HepG2 (cell line): Measurements from ENCODE around the gene GPR37. TPM values are rescaled to one million over a fixed set of nuclear protein-coding genes. Genes with fewer than 3 reads are reported as not detected.

Source experiments
- ATAD3A ChIP-seq: sonication (generic); formaldehyde crosslinking; IDR thresholded peaks from 2 replicates; pipeline ENCODE4 v1.4.0; 2020; ENCODE audit warnings: missing genetic modification reagents
- BCL6 ChIP-seq: IDR thresholded peaks from 2 replicates; pipeline ENCODE4 v1.6.1; 2016; ENCODE audit warnings: missing genetic modification reagents, missing compliant biosample characterization
- ELF3 ChIP-seq: IDR thresholded peaks from 2 replicates; pipeline ENCODE4 v1.6.1; 2016; ENCODE audit warnings: missing genetic modification reagents, missing compliant biosample characterization
- FOSL1 ChIP-seq: sonication (generic); formaldehyde crosslinking; IDR thresholded peaks from 2 replicates; pipeline ENCODE4 v1.9.0; 2021; ENCODE audit warnings: missing genetic modification reagents, borderline replicate concordance
- GTF3A ChIP-seq: sonication (generic); formaldehyde crosslinking; conservative IDR thresholded peaks from 2 replicates; pipeline ENCODE4 v1.4.0; 2020; ENCODE audit warnings: mild to moderate bottlenecking, missing genetic modification reagents
- HMG20A ChIP-seq: IDR thresholded peaks from 2 replicates; pipeline ENCODE4 v1.6.1; 2016; ENCODE audit warnings: borderline replicate concordance
- ISL2 ChIP-seq: sonication (generic); formaldehyde crosslinking; IDR thresholded peaks from 2 replicates; pipeline ENCODE4 v1.5.0; 2020; ENCODE audit warnings: missing genetic modification reagents
- MIXL1 ChIP-seq: IDR thresholded peaks from 2 replicates; pipeline ENCODE4 v1.6.1; 2016
- NFIC ChIP-seq: IDR thresholded peaks from 2 replicates; pipeline ENCODE4 v1.6.1; 2012; ENCODE audit warnings: mild to moderate bottlenecking, low read length, inconsistent platforms
- ONECUT2 ChIP-seq: sonication (generic); formaldehyde crosslinking; IDR thresholded peaks from 2 replicates; pipeline ENCODE4 v1.4.0; 2020; ENCODE audit warnings: missing genetic modification reagents
- RARA ChIP-seq: IDR thresholded peaks from 2 replicates; pipeline ENCODE4 v1.6.1; 2016; ENCODE audit warnings: missing genetic modification reagents, missing compliant biosample characterization
- SOX13 ChIP-seq, 3 experiments: fragments of 450-650 bp in 1 of 3; sonication (generic) in 1 of 3; formaldehyde crosslinking in 1 of 3; IDR thresholded peaks in 2 of 3; conservative IDR thresholded peaks in 1 of 3; 2 replicates each; pipeline versions ENCODE4 v1.5.0 to v1.6.1; 2016 to 2020; ENCODE audit warnings: antibody characterized with exemption in 1 of 3, mild to moderate bottlenecking in 1 of 3, missing compliant biosample characterization in 1 of 3, missing genetic modification reagents in 1 of 3, moderate library complexity in 1 of 3
- SOX5 ChIP-seq: IDR thresholded peaks from 2 replicates; pipeline ENCODE4 v1.6.1; 2016; ENCODE audit warnings: borderline replicate concordance
- TCF7 ChIP-seq: sonication (generic); IDR thresholded peaks from 2 replicates; pipeline ENCODE4 v1.6.1; 2016; ENCODE audit warnings: antibody characterized with exemption, low read depth
- ZNF503 ChIP-seq: sonication (generic); formaldehyde crosslinking; IDR thresholded peaks from 2 replicates; pipeline ENCODE4 v1.4.0; 2020; ENCODE audit warnings: missing genetic modification reagents
- ZNF652 ChIP-seq: IDR thresholded peaks from 2 replicates; pipeline ENCODE4 v1.6.1; 2016; ENCODE audit warnings: low read depth, borderline replicate concordance
- ZSCAN22 ChIP-seq: sonication (generic); formaldehyde crosslinking; IDR thresholded peaks from 2 replicates; pipeline ENCODE4 v1.4.0; 2020; ENCODE audit warnings: mild to moderate bottlenecking, missing genetic modification reagents
- ZZZ3 ChIP-seq: sonication (generic); formaldehyde crosslinking; IDR thresholded peaks from 2 replicates; pipeline ENCODE4 v1.4.0; 2020; ENCODE audit warnings: missing genetic modification reagents, mild to moderate bottlenecking, borderline replicate concordance
- polyA plus RNA-seq, 8 experiments: library from polyadenylated mRNA; depleted of rRNA in 3 of 8; stranded (reverse) in 7 of 8; unstranded in 1 of 8; fragments of >200 nt; fragmentation: Illumina TruSeq in 4 of 8; extraction: Trizol in 4 of 8; gene quantifications; 2 replicates each; pipeline versions ENCODE4 v1.2.1 to v1.2.3, GENCODE V29; 2011 to 2016; ENCODE audit warnings: low read depth in 4 of 8, missing spikeins in 1 of 8, mixed read lengths in 1 of 8; ENCODE audit not compliant: insufficient read depth in 1 of 8
- total RNA-seq, 5 experiments: library from RNA; depleted of rRNA; stranded (reverse); fragments of >200 nt; fragmentation: Illumina TruSeq; extraction: Trizol; gene quantifications; 2 replicates each; pipeline ENCODE4 v1.2.3, GENCODE V29; 2016; ENCODE audit warnings: low read depth in 1 of 5
- TF ChIP-seq, protein P1 (sequence below): IDR thresholded peaks from 2 replicates; pipeline ENCODE4 v1.4.0; 2020; ENCODE audit warnings: mild to moderate bottlenecking, missing genetic modification reagents
- TF ChIP-seq, protein P2 (sequence below): sonication (generic); formaldehyde crosslinking; IDR thresholded peaks from 2 replicates; pipeline ENCODE4 v1.5.1; 2020; ENCODE audit warnings: mild to moderate bottlenecking, missing genetic modification reagents, borderline replicate concordance

GPR37 gene
- total and polyA plus RNA-seq, 2 of the 13 experiments (the other 11 are each of a cell fraction or from before 2014, with no cell fraction given) = not detected

DNA sequence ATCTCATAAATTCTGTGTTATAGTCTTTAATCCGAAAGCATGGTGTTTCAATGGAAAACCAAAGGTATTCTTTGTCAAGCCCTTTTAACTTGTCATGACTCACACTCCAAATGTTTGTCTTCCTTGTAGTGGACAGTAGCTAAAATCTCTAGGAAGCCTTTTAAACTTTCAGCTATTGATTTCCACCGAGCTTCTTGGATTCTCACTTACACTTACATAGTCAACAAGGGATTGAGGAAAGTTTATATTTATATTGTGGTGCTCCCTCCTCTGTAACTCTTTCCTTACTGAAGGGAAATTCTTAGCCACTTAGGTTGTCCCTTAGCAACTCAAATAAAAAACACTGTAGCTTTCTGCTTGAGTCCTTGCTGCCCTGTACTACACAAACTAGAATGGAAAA lies 31.2 kb upstream of the GPR37 start (continued):
- TF ChIP-seq SOX13 (IDR thresholded peaks at IDR 0.05) (no peak), SOX13 (CRISPR knock-in tag; conservative IDR thresholded peaks at IDR 0.05 in 1 of 2, IDR thresholded peaks at IDR 0.05 in 1 of 2) (peak in 1 of 2 experiments; percentile 48; a peak in 2 of 4 replicates), HMG20A (peak; percentile 20; the same call in 1 of the 2 replicates), RARA (CRISPR knock-in tag) (peak; percentile 18; the same call in 1 of the 2 replicates), ZNF503 (peak; percentile 50; the same call in 1 of the 2 replicates), GTF3A (CRISPR knock-in tag) (no peak), ZSCAN22 (CRISPR knock-in tag) (no peak), ISL2 (peak; percentile 55), MIXL1 (CRISPR knock-in tag) (0 out of 2 replicates have a peak, but pooled peaks have one; percentile 40), ELF3 (CRISPR knock-in tag) (peak; percentile 50; the same call in 1 of the 2 replicates), NFIC (peak; percentile 57; the same call in 1 of the 2 replicates), ONECUT2 (CRISPR knock-in tag) (peak; percentile 23; the same call in 1 of the 2 replicates), ZZZ3 (no peak), TCF7 (peak; percentile 59; the same call in 1 of the 2 replicates), ZNF652 (peak; percentile 92), SOX5 (peak; percentile 57; the same call in 1 of the 2 replicates), FOSL1 (peak; percentile 34; the same call in 1 of the 2 replicates), ATAD3A (no peak), BCL6 (CRISPR knock-in tag) (peak; percentile 75)
- TF ChIP-seq, protein P1, sequence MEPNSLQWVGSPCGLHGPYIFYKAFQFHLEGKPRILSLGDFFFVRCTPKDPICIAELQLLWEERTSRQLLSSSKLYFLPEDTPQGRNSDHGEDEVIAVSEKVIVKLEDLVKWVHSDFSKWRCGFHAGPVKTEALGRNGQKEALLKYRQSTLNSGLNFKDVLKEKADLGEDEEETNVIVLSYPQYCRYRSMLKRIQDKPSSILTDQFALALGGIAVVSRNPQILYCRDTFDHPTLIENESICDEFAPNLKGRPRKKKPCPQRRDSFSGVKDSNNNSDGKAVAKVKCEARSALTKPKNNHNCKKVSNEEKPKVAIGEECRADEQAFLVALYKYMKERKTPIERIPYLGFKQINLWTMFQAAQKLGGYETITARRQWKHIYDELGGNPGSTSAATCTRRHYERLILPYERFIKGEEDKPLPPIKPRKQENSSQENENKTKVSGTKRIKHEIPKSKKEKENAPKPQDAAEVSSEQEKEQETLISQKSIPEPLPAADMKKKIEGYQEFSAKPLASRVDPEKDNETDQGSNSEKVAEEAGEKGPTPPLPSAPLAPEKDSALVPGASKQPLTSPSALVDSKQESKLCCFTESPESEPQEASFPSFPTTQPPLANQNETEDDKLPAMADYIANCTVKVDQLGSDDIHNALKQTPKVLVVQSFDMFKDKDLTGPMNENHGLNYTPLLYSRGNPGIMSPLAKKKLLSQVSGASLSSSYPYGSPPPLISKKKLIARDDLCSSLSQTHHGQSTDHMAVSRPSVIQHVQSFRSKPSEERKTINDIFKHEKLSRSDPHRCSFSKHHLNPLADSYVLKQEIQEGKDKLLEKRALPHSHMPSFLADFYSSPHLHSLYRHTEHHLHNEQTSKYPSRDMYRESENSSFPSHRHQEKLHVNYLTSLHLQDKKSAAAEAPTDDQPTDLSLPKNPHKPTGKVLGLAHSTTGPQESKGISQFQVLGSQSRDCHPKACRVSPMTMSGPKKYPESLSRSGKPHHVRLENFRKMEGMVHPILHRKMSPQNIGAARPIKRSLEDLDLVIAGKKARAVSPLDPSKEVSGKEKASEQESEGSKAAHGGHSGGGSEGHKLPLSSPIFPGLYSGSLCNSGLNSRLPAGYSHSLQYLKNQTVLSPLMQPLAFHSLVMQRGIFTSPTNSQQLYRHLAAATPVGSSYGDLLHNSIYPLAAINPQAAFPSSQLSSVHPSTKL (CRISPR knock-in tag) = peak; percentile 74
- TF ChIP-seq, protein P2, sequence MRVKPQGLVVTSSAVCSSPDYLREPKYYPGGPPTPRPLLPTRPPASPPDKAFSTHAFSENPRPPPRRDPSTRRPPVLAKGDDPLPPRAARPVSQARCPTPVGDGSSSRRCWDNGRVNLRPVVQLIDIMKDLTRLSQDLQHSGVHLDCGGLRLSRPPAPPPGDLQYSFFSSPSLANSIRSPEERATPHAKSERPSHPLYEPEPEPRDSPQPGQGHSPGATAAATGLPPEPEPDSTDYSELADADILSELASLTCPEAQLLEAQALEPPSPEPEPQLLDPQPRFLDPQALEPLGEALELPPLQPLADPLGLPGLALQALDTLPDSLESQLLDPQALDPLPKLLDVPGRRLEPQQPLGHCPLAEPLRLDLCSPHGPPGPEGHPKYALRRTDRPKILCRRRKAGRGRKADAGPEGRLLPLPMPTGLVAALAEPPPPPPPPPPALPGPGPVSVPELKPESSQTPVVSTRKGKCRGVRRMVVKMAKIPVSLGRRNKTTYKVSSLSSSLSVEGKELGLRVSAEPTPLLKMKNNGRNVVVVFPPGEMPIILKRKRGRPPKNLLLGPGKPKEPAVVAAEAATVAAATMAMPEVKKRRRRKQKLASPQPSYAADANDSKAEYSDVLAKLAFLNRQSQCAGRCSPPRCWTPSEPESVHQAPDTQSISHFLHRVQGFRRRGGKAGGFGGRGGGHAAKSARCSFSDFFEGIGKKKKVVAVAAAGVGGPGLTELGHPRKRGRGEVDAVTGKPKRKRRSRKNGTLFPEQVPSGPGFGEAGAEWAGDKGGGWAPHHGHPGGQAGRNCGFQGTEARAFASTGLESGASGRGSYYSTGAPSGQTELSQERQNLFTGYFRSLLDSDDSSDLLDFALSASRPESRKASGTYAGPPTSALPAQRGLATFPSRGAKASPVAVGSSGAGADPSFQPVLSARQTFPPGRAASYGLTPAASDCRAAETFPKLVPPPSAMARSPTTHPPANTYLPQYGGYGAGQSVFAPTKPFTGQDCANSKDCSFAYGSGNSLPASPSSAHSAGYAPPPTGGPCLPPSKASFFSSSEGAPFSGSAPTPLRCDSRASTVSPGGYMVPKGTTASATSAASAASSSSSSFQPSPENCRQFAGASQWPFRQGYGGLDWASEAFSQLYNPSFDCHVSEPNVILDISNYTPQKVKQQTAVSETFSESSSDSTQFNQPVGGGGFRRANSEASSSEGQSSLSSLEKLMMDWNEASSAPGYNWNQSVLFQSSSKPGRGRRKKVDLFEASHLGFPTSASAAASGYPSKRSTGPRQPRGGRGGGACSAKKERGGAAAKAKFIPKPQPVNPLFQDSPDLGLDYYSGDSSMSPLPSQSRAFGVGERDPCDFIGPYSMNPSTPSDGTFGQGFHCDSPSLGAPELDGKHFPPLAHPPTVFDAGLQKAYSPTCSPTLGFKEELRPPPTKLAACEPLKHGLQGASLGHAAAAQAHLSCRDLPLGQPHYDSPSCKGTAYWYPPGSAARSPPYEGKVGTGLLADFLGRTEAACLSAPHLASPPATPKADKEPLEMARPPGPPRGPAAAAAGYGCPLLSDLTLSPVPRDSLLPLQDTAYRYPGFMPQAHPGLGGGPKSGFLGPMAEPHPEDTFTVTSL (CRISPR knock-in tag) = peak; percentile 45; the same call in 1 of the 2 replicates
